Endometrium (tissue), 2 donors: Measurements from ENCODE around the gene MAN1C1.

Experiments used
- FAIRE-seq: peaks from 2 replicates; lab custom pipeline; 2012; peaks lifted over from hg19 to GRCh38; lab: Jason Lieb, UNC
- donor health status: control.
- donor health status: control.

Gene MAN1C1

GRCh38 chr1:25740071-25740470, 123.5 kb downstream of the MAN1C1 start:
- no peak for FAIRE-seq

GRCh38 chr1:25742316-25742715, 125.7 kb downstream of the MAN1C1 start:
- no peak for FAIRE-seq

GRCh38 chr1:25743164-25744139, 126.9 kb downstream of the MAN1C1 start:
- no peak for FAIRE-seq

- FAIRE-seq: no peak
These were observed 127.6 kb downstream of the MAN1C1 start for GRCh38 chr1:25744140-25744581.

GRCh38 chr1:25744636-25745425, 128.2 kb downstream of the MAN1C1 start:
- no peak for FAIRE-seq

- no peak for FAIRE-seq
These were observed 129.9 kb downstream of the MAN1C1 start for GRCh38 chr1:25746299-25747045.

GRCh38 chr1:25747046-25747719, 130.6 kb downstream of the MAN1C1 start:
- no peak for FAIRE-seq

GRCh38 chr1:25748531-25749205, 132.1 kb downstream of the MAN1C1 start:
- no peak for FAIRE-seq

- no peak for FAIRE-seq
These were observed 134.5 kb downstream of the MAN1C1 start for GRCh38 chr1:25750923-25751605.

GRCh38 chr1:25754470-25755181, 138.0 kb downstream of the MAN1C1 start:
- FAIRE-seq: no peak

GRCh38 chr1:25755475-25756125, 139.0 kb downstream of the MAN1C1 start:
- FAIRE-seq: no peak

- no peak for FAIRE-seq
These were observed 139.6 kb downstream of the MAN1C1 start for GRCh38 chr1:25756215-25756614.

- no peak for FAIRE-seq
These were observed 140.7 kb downstream of the MAN1C1 start for GRCh38 chr1:25757151-25757845.

GRCh38 chr1:25757846-25758185, 141.2 kb downstream of the MAN1C1 start:
- no peak for FAIRE-seq

- FAIRE-seq: no peak
These were observed 142.0 kb downstream of the MAN1C1 start for GRCh38 chr1:25758466-25759070.

GRCh38 chr1:25760122-25760719, 143.6 kb downstream of the MAN1C1 start:
- no peak for FAIRE-seq

- FAIRE-seq: no peak
These were observed 144.3 kb downstream of the MAN1C1 start for GRCh38 chr1:25760871-25761270.

- FAIRE-seq: no peak
These were observed 146.9 kb downstream of the MAN1C1 start for GRCh38 chr1:25763493-25763892.
